ENCODE measurements around the gene MTG1.
"Not testable (repeated sequence)": the region's sequence is repeated elsewhere in the genome, so short reads cannot be mapped to it uniquely, and the experiment has no call there.

Gene MTG1

DNA sequence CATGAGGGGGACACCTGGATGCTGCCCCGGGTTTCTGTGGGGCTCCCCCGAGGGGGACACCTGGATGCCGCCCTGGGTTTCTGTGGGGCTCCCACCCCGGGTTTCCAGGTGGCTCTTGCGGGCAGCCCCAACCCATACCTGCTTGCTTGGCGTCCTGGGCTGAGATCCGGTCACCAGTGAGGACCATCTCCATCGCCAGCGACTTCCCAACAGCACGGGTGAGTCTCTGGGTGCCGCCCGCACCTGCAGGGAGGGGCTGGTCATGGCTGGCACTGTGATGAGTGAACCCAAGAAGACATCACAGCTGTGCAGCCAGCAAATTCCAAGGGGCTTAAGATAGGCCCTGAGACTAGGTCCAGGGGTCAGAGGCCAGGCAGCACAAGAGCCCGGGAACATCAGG, 27.2 kb upstream of the MTG1 start:
- ATAC-seq (no peak), DNase-seq (no peak)
- H3K9me3 Mint-ChIP-seq: no peaks in the 10 kb centered on the region
- peaks cover 10% of the 10 kb centered on the region for H3K4me1 Mint-ChIP-seq
- H3K36me3 Mint-ChIP-seq (ENCODE audit: low read depth): peaks cover 15% of the 10 kb centered on the region
- no peak overlapping the region for H3K4me3 Mint-ChIP-seq
- no peak overlapping the region for H3K27ac Mint-ChIP-seq
- no peaks in the 10 kb centered on the region for H3K27me3 Mint-ChIP-seq

- not testable (repeated sequence) for DNase-seq; H3K4me3 Mint-ChIP-seq; H3K27ac Mint-ChIP-seq; H3K9me3 Mint-ChIP-seq; H3K36me3 Mint-ChIP-seq (ENCODE audit: low read depth); ATAC-seq; H3K27me3 Mint-ChIP-seq; H3K4me1 Mint-ChIP-seq
Measured at GRCh38 chr10:133367461-133367860, 26.5 kb upstream of the MTG1 start.

DNA sequence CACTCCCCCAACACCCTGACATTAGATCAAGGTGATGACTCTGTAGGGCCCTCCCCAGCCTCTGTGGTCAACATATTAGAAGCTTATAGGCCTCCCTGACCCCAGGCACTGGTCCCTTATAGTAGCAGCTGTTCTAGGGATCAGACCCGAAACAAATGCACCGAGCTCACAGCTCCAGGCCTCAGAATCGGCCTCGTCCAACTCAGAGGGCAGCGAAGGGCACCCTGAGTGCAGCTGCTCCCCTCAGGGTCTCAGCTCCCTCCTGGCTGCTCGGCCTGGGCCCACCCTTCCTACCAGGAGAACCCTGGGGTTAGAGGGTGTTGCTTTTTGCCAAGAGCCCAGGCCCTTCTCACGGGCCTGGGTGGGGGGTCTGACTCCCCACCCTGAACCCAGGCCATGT, 25.8 kb upstream of the MTG1 start:
- Mint-ChIP-seq H3K27me3 (no peaks in the 10 kb centered on the region), H3K4me1 (peaks cover 8% of the 10 kb centered on the region), H3K4me3 (no peak overlapping the region), H3K9me3 (no peaks in the 10 kb centered on the region), H3K27ac (no peak overlapping the region), H3K36me3 (ENCODE audit: low read depth) (peaks cover 9% of the 10 kb centered on the region)
- no peak for DNase-seq
- no peak for ATAC-seq

- no peaks in the 10 kb centered on the region for H3K9me3 Mint-ChIP-seq
- H3K36me3 Mint-ChIP-seq (ENCODE audit: low read depth): peaks cover 8% of the 10 kb centered on the region
- H3K27me3 Mint-ChIP-seq: peaks cover 1% of the 10 kb centered on the region
- peaks cover 17% of the 10 kb centered on the region for H3K4me1 Mint-ChIP-seq
- no peak overlapping the region for H3K27ac Mint-ChIP-seq
- DNase-seq: no peak
- no peak for ATAC-seq
- H3K4me3 Mint-ChIP-seq: no peak overlapping the region
Measured at GRCh38 chr10:133370030-133370786, 23.7 kb upstream of the MTG1 start.

GRCh38 chr10:133372507-133372906, 21.4 kb upstream of the MTG1 start:
- Mint-ChIP-seq H3K27me3 (peaks cover 1% of the 10 kb centered on the region), H3K4me3 (peak overlapping the region; percentile 76), H3K36me3 (ENCODE audit: low read depth) (peaks cover 8% of the 10 kb centered on the region), H3K4me1 (peaks cover 17% of the 10 kb centered on the region), H3K9me3 (no peaks in the 10 kb centered on the region), H3K27ac (no peak overlapping the region)
- DNase-seq (no peak), ATAC-seq (no peak)

GRCh38 chr10:133373174-133374090, 20.5 kb upstream of the MTG1 start, which contains the start of gene ECHS1:
Gene ECHS1 (minus strand): TSS chr10:133373354. CDS start chr10:133373333, 21 bp downstream.
- Mint-ChIP-seq H3K27me3 (peaks cover 1% of the 10 kb centered on the region), H3K27ac (peak within 1 kb of the TSS; percentile 67), H3K36me3 (ENCODE audit: low read depth) (peaks cover 4% of the 10 kb centered on the region), H3K4me1 (peaks cover 17% of the 10 kb centered on the region), H3K4me3 (peak within 1 kb of the TSS; percentile 80), H3K9me3 (no peaks in the 10 kb centered on the region)
- DNase-seq (peak; percentile 97), ATAC-seq (peak; percentile 97)

GRCh38 chr10:133375357-133376115, 18.4 kb upstream of the MTG1 start:
- Mint-ChIP-seq H3K4me3 (no peak overlapping the region), H3K27me3 (peaks cover 1% of the 10 kb centered on the region), H3K27ac (no peak overlapping the region), H3K4me1 (peaks cover 14% of the 10 kb centered on the region), H3K9me3 (no peaks in the 10 kb centered on the region), H3K36me3 (ENCODE audit: low read depth) (no peaks in the 10 kb centered on the region)
- no peak for ATAC-seq
- no peak for DNase-seq

DNA sequence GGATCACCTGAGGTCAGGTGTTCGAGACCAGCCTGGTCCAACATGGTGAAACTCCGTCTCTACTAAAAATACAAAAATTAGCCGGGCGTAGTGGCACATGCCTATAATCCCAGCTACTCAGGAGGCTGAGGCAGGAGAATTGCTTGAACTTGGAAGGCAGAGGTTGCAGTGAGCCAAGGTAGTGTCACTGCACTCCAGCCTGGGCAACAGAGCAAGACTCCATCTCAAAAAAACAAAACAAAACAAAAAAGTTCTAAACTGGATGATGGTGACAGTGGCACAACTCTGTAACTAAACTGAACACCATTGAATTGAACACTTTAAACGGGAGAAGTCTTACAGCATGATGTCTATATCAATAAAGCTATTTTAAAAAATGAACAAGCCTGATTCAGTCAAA, 17.8 kb upstream of the MTG1 start:
- H3K4me3 Mint-ChIP-seq; H3K9me3 Mint-ChIP-seq; H3K27ac Mint-ChIP-seq; H3K36me3 Mint-ChIP-seq (ENCODE audit: low read depth); ATAC-seq; DNase-seq; H3K27me3 Mint-ChIP-seq: not testable (repeated sequence)
- peaks cover 15% of the 10 kb centered on the region for H3K4me1 Mint-ChIP-seq

DNA sequence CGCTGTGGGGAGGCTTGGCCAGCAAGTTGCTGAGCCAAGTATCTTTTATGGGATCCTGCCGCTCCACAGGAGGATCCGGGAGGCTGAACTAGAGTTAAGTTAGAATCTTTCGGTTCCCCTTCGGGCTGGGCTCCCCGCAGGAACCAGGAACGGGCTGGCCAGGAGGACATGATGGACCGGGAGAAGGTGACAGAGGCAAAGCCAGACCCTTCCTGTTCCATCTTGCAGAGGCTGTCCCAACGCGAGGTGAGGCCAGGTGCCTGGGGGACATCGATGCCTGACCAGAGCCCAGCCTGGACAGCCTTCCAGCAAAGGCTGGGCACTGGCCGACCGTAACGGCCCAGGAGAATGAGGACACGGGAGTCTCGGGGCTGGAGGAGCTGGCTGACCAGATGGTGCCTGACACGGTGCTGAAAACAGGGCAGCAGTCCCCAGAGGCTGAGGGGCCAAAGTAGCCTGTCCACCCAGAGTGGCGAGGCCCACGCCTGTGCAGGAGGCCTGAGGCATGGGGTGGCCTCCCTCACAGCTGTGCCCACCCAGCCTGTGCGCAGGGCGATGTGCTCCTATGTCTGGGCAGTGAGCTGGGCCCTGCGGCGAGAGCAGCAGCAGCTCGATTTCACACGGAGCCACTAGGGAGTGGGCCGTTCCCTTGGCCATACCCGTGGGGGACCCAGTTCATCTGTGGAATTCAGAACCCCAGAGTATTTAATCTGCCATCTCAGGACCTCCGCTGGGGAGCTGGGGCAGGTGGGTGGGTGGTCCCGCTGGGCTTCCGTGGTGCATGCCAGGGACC, 16.7 kb upstream of the MTG1 start:
- no peak overlapping the region for H3K27ac Mint-ChIP-seq
- peak overlapping the region; percentile 17 for H3K4me3 Mint-ChIP-seq
- peaks cover 1% of the 10 kb centered on the region for H3K27me3 Mint-ChIP-seq
- ATAC-seq: no peak
- H3K9me3 Mint-ChIP-seq: no peaks in the 10 kb centered on the region
- H3K36me3 Mint-ChIP-seq (ENCODE audit: low read depth): no peaks in the 10 kb centered on the region
- no peak for DNase-seq
- peaks cover 12% of the 10 kb centered on the region for H3K4me1 Mint-ChIP-seq

DNA sequence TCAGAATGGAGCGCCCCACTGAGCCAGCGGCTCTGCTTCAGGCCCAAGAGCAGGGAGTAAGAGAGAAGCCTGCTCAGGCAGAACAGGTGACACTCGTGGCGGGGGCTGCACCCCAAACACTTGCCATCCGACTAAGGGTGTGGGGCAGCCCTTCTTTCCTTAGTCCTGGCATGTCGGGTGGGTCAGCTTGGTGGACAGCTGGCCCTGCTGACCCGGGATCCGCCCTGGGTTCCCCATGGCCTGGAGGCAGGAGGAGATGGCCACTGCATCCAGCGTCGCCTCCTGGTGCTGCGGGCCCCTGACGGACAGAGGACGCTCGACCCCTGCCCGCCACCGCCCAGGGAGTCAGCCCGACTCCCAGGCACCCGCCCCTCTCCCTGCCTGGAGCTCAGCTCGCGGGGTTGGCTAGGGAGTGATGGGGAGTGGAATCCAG, 16.1 kb upstream of the MTG1 start:
- no peak for ATAC-seq
- Mint-ChIP-seq H3K36me3 (ENCODE audit: low read depth) (peaks cover 2% of the 10 kb centered on the region), H3K4me3 (peak overlapping the region; percentile 73), H3K27ac (no peak overlapping the region), H3K27me3 (peaks cover 1% of the 10 kb centered on the region), H3K4me1 (peaks cover 12% of the 10 kb centered on the region), H3K9me3 (no peaks in the 10 kb centered on the region)
- no peak for DNase-seq

GRCh38 chr10:133378251-133379096, 15.5 kb upstream of the MTG1 start:
- Mint-ChIP-seq H3K9me3 (no peaks in the 10 kb centered on the region), H3K4me3 (peak overlapping the region; percentile 73), H3K27ac (no peak overlapping the region), H3K4me1 (peaks cover 12% of the 10 kb centered on the region), H3K27me3 (peaks cover 1% of the 10 kb centered on the region), H3K36me3 (ENCODE audit: low read depth) (peaks cover 2% of the 10 kb centered on the region)
- DNase-seq (peak; percentile 65), ATAC-seq (peak; percentile 34)

DNA sequence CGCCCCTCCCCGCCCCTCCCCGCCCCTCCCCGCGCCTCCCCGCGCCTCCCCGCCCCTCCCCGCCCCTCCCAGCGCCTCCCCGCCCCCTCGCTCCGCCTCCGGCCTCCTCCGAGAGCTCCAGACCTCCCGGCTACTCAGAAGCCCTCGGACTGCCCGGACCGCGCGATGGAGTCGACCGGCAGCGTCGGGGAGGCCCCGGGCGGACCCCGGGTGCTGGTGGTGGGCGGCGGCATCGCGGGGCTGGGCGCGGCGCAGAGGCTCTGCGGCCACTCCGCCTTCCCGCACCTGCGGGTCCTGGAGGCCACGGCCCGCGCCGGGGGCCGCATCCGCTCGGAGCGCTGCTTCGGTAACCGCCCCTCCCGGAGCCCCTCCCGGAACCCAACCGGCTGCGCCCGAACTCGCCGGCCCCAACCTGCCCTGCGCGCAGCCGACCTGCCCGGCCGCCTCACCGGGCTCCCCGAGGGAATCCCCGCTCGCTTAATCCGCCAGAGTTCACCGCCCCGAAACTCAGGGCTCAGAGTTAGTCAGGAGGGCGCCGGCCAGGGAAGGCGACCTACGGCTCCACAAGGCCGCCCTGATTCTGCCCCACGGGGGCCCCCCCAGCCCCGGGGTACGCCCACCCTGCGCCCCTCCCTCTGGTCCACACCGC, 14.7 kb upstream of the MTG1 start, which contains the start of gene PAOX:
TSS of gene PAOX (plus strand) at position 111 of the 649 bp plus-strand sequence. CDS start at position 166, 55 bp downstream.
- ATAC-seq: peak; percentile 78
- Mint-ChIP-seq H3K27ac (no peak within 1 kb of the TSS), H3K4me3 (peak within 1 kb of the TSS; percentile 73), H3K9me3 (no peaks in the 10 kb centered on the region), H3K4me1 (peaks cover 8% of the 10 kb centered on the region), H3K27me3 (no peaks in the 10 kb centered on the region), H3K36me3 (ENCODE audit: low read depth) (peaks cover 2% of the 10 kb centered on the region)
- DNase-seq: peak; percentile 70

All from activated naive CD8-positive, alpha-beta T cell treated with anti-CD3 and anti-CD28 coated beads, Interleukin-2, amount 50 U/mL, for 24 hours (primary cell).